Measurements from ENCODE around the gene MAP1LC3B2. TPM values are rescaled to one million over a fixed set of nuclear protein-coding genes. Genes with fewer than 3 reads are reported as not detected.

Gene MAP1LC3B2
- total RNA-seq, 2 experiments from 2014 or later, result not detected

DNA sequence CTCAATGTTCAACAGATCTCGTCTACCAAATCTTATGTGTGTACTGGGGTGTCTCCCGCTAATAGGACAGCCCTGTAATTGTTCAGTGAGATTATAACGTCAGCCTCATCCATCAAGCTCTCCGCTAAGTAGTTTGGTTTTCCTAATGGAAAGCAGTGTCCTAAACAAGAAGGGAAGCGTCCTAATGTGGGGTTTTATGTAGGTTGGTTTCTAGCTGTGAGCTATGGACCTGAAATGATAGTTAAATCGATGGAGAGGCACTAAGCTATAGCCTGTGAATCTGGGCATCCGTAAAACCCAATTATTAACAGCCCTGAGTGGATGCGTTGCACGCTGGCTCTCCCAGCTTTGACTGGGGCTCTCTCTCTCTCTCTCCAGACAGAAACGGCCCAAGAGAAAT, 9.2 kb upstream of the MAP1LC3B2 start:
- Histone ChIP-seq H3K9me2 (ENCODE audit: insufficient read depth, low read length) (no peaks in the 10 kb centered on the region), H4K20me1 (ENCODE audit: insufficient read depth, low read length) (no peaks in the 10 kb centered on the region), H3K79me2 (ENCODE audit: insufficient read depth, low read depth, low read length) (no peaks in the 10 kb centered on the region), H3K9me3 (ENCODE audit: low read length) (no peaks in the 10 kb centered on the region), H3K36me3 (ENCODE audit: insufficient read depth, low read length) (no peaks in the 10 kb centered on the region), H3K27ac (ENCODE audit: low read depth, low read length, poor library complexity, severe bottlenecking) (no peak overlapping the region), H3K4me2 (ENCODE audit: low read length) (peak overlapping the region; percentile 17; the same call in 1 of the 2 replicates), H2AFZ (ENCODE audit: low read length) (no peak overlapping the region), H3K4me1 (ENCODE audit: insufficient read depth, low read length, poor library complexity, severe bottlenecking) (peaks cover 23% of the 10 kb centered on the region), H3K4me3 (ENCODE audit: low read depth, low read length, poor library complexity, severe bottlenecking) (no peak overlapping the region)
- ChIA-PET POLR2A (no interaction called here), CTCF (ENCODE audit: unreplicated experiment) (no interaction called here)
- no peak for DNase-seq (ENCODE audit: low spot score)
- BruUV-seq (replicated peaks), result no TSS peak
- TF ChIP-seq, protein P1, sequence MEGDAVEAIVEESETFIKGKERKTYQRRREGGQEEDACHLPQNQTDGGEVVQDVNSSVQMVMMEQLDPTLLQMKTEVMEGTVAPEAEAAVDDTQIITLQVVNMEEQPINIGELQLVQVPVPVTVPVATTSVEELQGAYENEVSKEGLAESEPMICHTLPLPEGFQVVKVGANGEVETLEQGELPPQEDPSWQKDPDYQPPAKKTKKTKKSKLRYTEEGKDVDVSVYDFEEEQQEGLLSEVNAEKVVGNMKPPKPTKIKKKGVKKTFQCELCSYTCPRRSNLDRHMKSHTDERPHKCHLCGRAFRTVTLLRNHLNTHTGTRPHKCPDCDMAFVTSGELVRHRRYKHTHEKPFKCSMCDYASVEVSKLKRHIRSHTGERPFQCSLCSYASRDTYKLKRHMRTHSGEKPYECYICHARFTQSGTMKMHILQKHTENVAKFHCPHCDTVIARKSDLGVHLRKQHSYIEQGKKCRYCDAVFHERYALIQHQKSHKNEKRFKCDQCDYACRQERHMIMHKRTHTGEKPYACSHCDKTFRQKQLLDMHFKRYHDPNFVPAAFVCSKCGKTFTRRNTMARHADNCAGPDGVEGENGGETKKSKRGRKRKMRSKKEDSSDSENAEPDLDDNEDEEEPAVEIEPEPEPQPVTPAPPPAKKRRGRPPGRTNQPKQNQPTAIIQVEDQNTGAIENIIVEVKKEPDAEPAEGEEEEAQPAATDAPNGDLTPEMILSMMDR (conservative IDR thresholded peaks at IDR 0.05; ENCODE audit: low read length), result no peak
- TF ChIP-seq EZH2phosphoT487 (IDR thresholded peaks at IDR 0.05; ENCODE audit: borderline replicate concordance, low read depth, low read length), result no peak
- intact Hi-C loops (cut with micrococcal nuclease; ENCODE audit: unreplicated experiment), result no loop called here

- no peaks in the 10 kb centered on the region for H3K9me2 ChIP-seq (ENCODE audit: insufficient read depth, low read length)
- POLR2A ChIA-PET, result no interaction called here
These were observed 8.0 kb upstream of the MAP1LC3B2 start for GRCh38 chr12:116551151-116551550.

DNA sequence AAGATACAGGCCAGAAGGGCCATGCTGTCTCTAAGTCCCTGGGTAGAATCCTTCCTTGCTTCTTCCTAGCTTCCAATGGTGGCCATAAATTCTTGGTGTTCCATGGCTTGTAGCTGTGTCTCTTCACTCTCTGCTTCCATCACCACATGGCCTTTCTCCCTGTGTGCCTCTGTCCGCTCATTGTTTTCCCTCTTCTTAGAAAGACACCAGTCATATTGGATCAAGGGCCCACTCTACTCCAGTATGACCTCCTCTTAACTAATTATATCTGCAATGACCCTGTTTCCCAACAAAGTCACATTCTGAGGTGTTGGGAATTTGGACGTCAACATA, 7.6 kb upstream of the MAP1LC3B2 start:
- Histone ChIP-seq H3K36me3 (ENCODE audit: insufficient read depth, low read length) (no peaks in the 10 kb centered on the region), H3K4me1 (ENCODE audit: insufficient read depth, low read length, poor library complexity, severe bottlenecking) (peaks cover 23% of the 10 kb centered on the region), H3K9me3 (ENCODE audit: low read length) (no peaks in the 10 kb centered on the region), H2AFZ (ENCODE audit: low read length) (no peak overlapping the region), H3K79me2 (ENCODE audit: insufficient read depth, low read depth, low read length) (no peaks in the 10 kb centered on the region), H4K20me1 (ENCODE audit: insufficient read depth, low read length) (no peaks in the 10 kb centered on the region), H3K27ac (ENCODE audit: low read depth, low read length, poor library complexity, severe bottlenecking) (no peak overlapping the region), H3K4me2 (ENCODE audit: low read length) (no peak overlapping the region), H3K9me2 (ENCODE audit: insufficient read depth, low read length) (no peaks in the 10 kb centered on the region), H3K4me3 (ENCODE audit: low read depth, low read length, poor library complexity, severe bottlenecking) (no peak overlapping the region)
- BruUV-seq (replicated peaks), result no TSS peak
- no peak for DNase-seq (ENCODE audit: low spot score)
- TF ChIP-seq EZH2phosphoT487 (IDR thresholded peaks at IDR 0.05; ENCODE audit: borderline replicate concordance, low read depth, low read length), result no peak
- TF ChIP-seq, protein P1 (conservative IDR thresholded peaks at IDR 0.05; ENCODE audit: low read length), result no peak
- ChIA-PET CTCF (ENCODE audit: unreplicated experiment) (no interaction called here), POLR2A (no interaction called here)
- intact Hi-C loops (cut with micrococcal nuclease; ENCODE audit: unreplicated experiment), result no loop called here

More at GRCh38 chr12:116551151-116551550, 8.0 kb upstream of the MAP1LC3B2 start:
- H4K20me1 ChIP-seq (ENCODE audit: insufficient read depth, low read length), result no peaks in the 10 kb centered on the region
- no peaks in the 10 kb centered on the region for H3K9me3 ChIP-seq (ENCODE audit: low read length)
- no peak for DNase-seq (ENCODE audit: low spot score)
- TF ChIP-seq, protein P1 (conservative IDR thresholded peaks at IDR 0.05; ENCODE audit: low read length), result no peak
- no peak for TF ChIP-seq EZH2phosphoT487 (IDR thresholded peaks at IDR 0.05; ENCODE audit: borderline replicate concordance, low read depth, low read length)
- no TSS peak for BruUV-seq (replicated peaks)
- peaks cover 23% of the 10 kb centered on the region for H3K4me1 ChIP-seq (ENCODE audit: insufficient read depth, low read length, poor library complexity, severe bottlenecking)
- no peak overlapping the region for H3K4me2 ChIP-seq (ENCODE audit: low read length)
- no peak overlapping the region for H2AFZ ChIP-seq (ENCODE audit: low read length)
- H3K27ac ChIP-seq (ENCODE audit: low read depth, low read length, poor library complexity, severe bottlenecking), result no peak overlapping the region
- H3K36me3 ChIP-seq (ENCODE audit: insufficient read depth, low read length), result no peaks in the 10 kb centered on the region
- H3K4me3 ChIP-seq (ENCODE audit: low read depth, low read length, poor library complexity, severe bottlenecking), result no peak overlapping the region
- intact Hi-C loops (cut with micrococcal nuclease; ENCODE audit: unreplicated experiment), result no loop called here
- H3K79me2 ChIP-seq (ENCODE audit: insufficient read depth, low read depth, low read length), result no peaks in the 10 kb centered on the region
- CTCF ChIA-PET (ENCODE audit: unreplicated experiment), result no interaction called here
